Endothelial cell of umbilical vein (primary cell): ENCODE data around the gene DPP10.

Experiments
- EZH2 ChIP-seq: IDR thresholded peaks from 2 replicates; pipeline ENCODE4 v1.6.1; 2012; ENCODE audit warnings: borderline replicate concordance, low read depth, mild to moderate bottlenecking, moderate library complexity, low read length, inconsistent platforms; ENCODE audit not compliant: severe bottlenecking
- FOS ChIP-seq: IDR thresholded peaks from 2 replicates; pipeline ENCODE4 v1.6.1; 2011; ENCODE audit warnings: mild to moderate bottlenecking, low read length, moderate library complexity, borderline replicate concordance; ENCODE audit not compliant: insufficient read depth
- GATA2 ChIP-seq: IDR thresholded peaks from 2 replicates; pipeline ENCODE4 v1.7.0; 2011; ENCODE audit warnings: low read depth, mild to moderate bottlenecking, moderate library complexity, mixed read lengths, low read length; ENCODE audit not compliant: insufficient read length, insufficient read depth
- JUN ChIP-seq: IDR thresholded peaks from 2 replicates; pipeline ENCODE4 v1.6.1; 2011; ENCODE audit warnings: borderline replicate concordance, low read depth; ENCODE audit not compliant: insufficient read length, insufficient read depth
- MAX ChIP-seq: IDR thresholded peaks from 2 replicates; pipeline ENCODE4 v1.6.1; 2011; ENCODE audit not compliant: insufficient read depth, insufficient read length
- MYC ChIP-seq: IDR thresholded peaks from one replicate; pipeline ENCODE4 v1.6.1; 2011; ENCODE audit warnings: mild to moderate bottlenecking, low read depth, low read length
- POLR2A ChIP-seq: IDR thresholded peaks from 2 replicates; pipeline ENCODE4 v1.6.1; 2012; ENCODE audit warnings: low read depth, mild to moderate bottlenecking, control low read depth, low read length
- POLR2AphosphoS5 ChIP-seq: IDR thresholded peaks from 2 replicates; pipeline ENCODE4 v1.6.1; 2012; ENCODE audit warnings: low read depth, mild to moderate bottlenecking, control low read depth, low read length, moderate library complexity; ENCODE audit not compliant: insufficient read depth
- TF ChIP-seq, protein P1 (sequence below), 2 donors: IDR thresholded peaks; 1 replicate in 1 of 2; 2 replicates in 1 of 2; pipeline ENCODE4 v1.5.1; 2011; ENCODE audit warnings: low read length in 2 of 2, mild to moderate bottlenecking in 2 of 2, moderate library complexity in 2 of 2, control low read depth in 1 of 2, inconsistent platforms in 1 of 2, low read depth in 1 of 2; ENCODE audit not compliant: insufficient read depth in 1 of 2; ENCODE audit errors: extremely low read depth in 1 of 2

DNA sequence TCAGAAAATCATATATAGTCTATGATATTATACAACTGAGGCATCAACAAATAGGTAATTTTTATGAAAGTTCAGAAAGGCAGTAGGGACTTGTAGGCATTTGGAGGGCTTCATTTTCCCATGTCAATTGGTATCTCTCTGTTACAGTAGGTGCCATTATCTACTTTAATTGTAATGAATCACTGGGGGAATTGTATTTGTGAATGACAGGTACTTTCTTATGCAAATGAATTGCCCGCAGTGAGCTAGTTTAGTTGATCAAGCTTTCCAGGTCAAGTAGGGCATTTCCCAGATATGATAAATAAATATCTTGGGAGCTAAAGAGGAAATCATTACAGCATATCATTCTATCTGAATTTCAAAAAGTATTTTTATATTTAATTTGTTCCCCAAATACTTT, 1116.3 kb downstream of the DPP10 start:
- TF ChIP-seq, protein P1, sequence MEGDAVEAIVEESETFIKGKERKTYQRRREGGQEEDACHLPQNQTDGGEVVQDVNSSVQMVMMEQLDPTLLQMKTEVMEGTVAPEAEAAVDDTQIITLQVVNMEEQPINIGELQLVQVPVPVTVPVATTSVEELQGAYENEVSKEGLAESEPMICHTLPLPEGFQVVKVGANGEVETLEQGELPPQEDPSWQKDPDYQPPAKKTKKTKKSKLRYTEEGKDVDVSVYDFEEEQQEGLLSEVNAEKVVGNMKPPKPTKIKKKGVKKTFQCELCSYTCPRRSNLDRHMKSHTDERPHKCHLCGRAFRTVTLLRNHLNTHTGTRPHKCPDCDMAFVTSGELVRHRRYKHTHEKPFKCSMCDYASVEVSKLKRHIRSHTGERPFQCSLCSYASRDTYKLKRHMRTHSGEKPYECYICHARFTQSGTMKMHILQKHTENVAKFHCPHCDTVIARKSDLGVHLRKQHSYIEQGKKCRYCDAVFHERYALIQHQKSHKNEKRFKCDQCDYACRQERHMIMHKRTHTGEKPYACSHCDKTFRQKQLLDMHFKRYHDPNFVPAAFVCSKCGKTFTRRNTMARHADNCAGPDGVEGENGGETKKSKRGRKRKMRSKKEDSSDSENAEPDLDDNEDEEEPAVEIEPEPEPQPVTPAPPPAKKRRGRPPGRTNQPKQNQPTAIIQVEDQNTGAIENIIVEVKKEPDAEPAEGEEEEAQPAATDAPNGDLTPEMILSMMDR (IDR thresholded peaks at IDR 0.05; ENCODE audit: extremely low read depth in 1 of 2, insufficient read depth in 1 of 2, low read depth in 1 of 2, low read length in 2 of 2) = no peak
- TF ChIP-seq POLR2AphosphoS5 (no peak), POLR2A (no peak), EZH2 (no peak), MAX (no peak), MYC (no peak), GATA2 (no peak), FOS (no peak), JUN (no peak)
